ENCODE measurements around the gene ACSS2.

The ACSS2 gene

DNA sequence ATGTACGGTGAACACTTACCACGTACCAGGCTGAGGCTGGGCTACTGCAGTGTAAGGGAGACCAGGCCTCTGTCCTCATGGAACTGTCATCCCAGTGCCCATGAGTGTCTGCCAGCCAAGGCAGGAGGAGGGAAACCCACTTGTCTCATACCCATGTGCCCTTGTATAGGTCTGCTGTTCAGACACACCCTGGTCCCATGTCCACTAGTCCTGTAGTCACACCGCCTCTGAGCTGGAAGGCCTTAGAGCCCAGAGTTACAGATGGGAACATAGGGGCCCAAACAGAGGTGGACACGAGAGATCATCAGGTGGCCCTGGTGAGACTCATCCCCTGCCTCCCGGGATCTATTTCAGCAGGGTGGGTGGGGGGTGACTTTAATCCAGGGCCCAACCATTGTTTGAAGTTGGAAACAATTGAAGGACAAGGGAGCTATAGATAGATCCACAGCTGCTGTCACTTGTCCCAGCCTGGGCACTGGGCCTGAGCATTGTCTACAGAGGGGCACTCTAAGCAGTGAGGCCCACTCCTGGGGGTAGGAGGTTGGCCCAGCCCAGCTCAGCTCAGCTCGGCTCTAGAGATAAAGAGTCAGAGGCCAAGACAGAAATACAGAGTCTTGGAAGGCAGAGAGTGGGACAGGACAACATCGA is 93.9 kb downstream of the ACSS2 start:
- H3K14ac ChIP-seq (ENCODE audit: low read length in 2 of 2), result peak overlapping the region in 1 of 2 experiments; percentile 56
- peak overlapping the region; percentile 53 for H4K91ac ChIP-seq (ENCODE audit: low read length)
- no peak overlapping the region for H3K4me2 ChIP-seq (ENCODE audit: low read length, poor library complexity, severe bottlenecking)
- H2BK15ac ChIP-seq (ENCODE audit: low read depth, poor library complexity, severe bottlenecking), result no peak overlapping the region
- H3K27me3 ChIP-seq (ENCODE audit: control insufficient read depth in 1 of 2, insufficient read depth in 1 of 2, low read length in 2 of 2), result peaks cover 4 to 25% of the 10 kb centered on the region in 2 experiments
- H3K18ac ChIP-seq (ENCODE audit: low read depth in 1 of 2, low read length in 2 of 2), result peak overlapping the region in 1 of 2 experiments; percentile 65
- H2BK120ac ChIP-seq (ENCODE audit: low read depth, low read length), result no peak overlapping the region
- no peak overlapping the region for H2AFZ ChIP-seq (ENCODE audit: low read depth, low read length)
- no peaks in the 10 kb centered on the region for H3K36me3 ChIP-seq (ENCODE audit: control insufficient read depth in 1 of 2, insufficient read depth in 2 of 2, low read depth in 1 of 2, low read length in 2 of 2)
- no peaks in the 10 kb centered on the region for H3K9me3 ChIP-seq (ENCODE audit: control insufficient read depth, low read length)
- no peak overlapping the region for H3K4ac ChIP-seq (ENCODE audit: low read depth in 1 of 2, low read length in 2 of 2)
- no peak for DNase-seq
- no peak overlapping the region for H2AK5ac ChIP-seq (ENCODE audit: low read length, severe bottlenecking)
- peak overlapping the region in 1 of 2 experiments; percentile 41 for H2BK12ac ChIP-seq (ENCODE audit: low read length in 2 of 2)
- no peak overlapping the region for H2BK5ac ChIP-seq (ENCODE audit: low read depth, low read length, poor library complexity, severe bottlenecking)
- no peak overlapping the region for H4K8ac ChIP-seq (ENCODE audit: low read length)
- H3K23ac ChIP-seq (ENCODE audit: low read length in 2 of 2), result no peak overlapping the region
- 91% methylated on average over 7 of the region's 7 CpGs for WGBS
- no peak overlapping the region for H3K4me3 ChIP-seq (ENCODE audit: insufficient read depth in 1 of 2, low read depth in 1 of 2, low read length in 2 of 2)
- H3K27ac ChIP-seq (ENCODE audit: low read length, poor library complexity, severe bottlenecking), result no peak overlapping the region
- H3K4me1 ChIP-seq (ENCODE audit: control insufficient read depth, insufficient read depth, low read depth, low read length), result no peaks in the 10 kb centered on the region
- H3K79me1 ChIP-seq (replicated peaks; ENCODE audit: low read length, poor library complexity, severe bottlenecking), result no peaks in the 10 kb centered on the region
- H3K9ac ChIP-seq (ENCODE audit: low read length), result no peak overlapping the region

DNA sequence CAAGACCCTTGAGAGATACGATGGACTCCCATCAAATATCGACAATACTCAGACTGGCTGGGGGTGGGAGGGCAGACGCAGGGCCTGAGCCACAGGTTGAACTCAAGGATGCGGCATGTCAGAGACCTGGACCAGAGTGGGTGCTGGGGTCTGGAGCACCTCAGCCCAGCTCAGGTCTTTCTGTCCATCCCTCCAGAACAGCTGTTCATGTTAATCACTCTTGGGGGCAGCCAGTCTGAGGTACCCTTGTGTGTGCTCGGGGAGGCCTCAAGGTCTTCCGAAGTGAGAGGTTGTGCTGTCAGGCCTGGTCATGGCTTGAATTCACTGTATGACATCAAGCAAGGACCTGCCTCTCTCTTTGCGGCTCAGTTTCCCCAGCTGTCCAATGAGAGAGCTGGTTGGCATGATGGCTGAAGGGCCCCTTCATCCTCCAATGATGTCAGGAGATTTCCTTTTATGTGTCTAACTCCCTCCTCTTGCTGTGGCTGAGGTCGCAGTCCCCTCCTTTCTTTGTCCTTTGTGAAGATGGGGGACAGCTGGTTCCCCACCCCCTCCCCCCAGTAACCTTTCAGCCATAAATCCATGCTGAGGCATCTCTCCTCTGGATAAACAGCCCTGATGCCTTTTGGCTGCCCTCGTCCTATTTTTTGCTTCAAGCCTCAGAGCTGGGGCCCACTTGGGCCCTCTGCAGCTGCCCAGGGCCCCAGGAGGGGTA is 94.6 kb downstream of the ACSS2 start:
- H3K4ac ChIP-seq (ENCODE audit: low read depth in 1 of 2, low read length in 2 of 2), result no peak overlapping the region
- H3K9ac ChIP-seq (ENCODE audit: low read length), result no peak overlapping the region
- H3K9me3 ChIP-seq (ENCODE audit: control insufficient read depth, low read length), result no peaks in the 10 kb centered on the region
- H3K27me3 ChIP-seq (ENCODE audit: control insufficient read depth in 1 of 2, insufficient read depth in 1 of 2, low read length in 2 of 2), result peaks cover 4 to 25% of the 10 kb centered on the region in 2 experiments
- no peak overlapping the region for H3K4me2 ChIP-seq (ENCODE audit: low read length, poor library complexity, severe bottlenecking)
- no peak overlapping the region for H3K14ac ChIP-seq (ENCODE audit: low read length in 2 of 2)
- H2BK5ac ChIP-seq (ENCODE audit: low read depth, low read length, poor library complexity, severe bottlenecking), result no peak overlapping the region
- H3K79me1 ChIP-seq (replicated peaks; ENCODE audit: low read length, poor library complexity, severe bottlenecking), result no peaks in the 10 kb centered on the region
- no peak overlapping the region for H2BK120ac ChIP-seq (ENCODE audit: low read depth, low read length)
- 93% methylated on average over 9 of the region's 9 CpGs for WGBS
- no peak overlapping the region for H2BK15ac ChIP-seq (ENCODE audit: low read depth, poor library complexity, severe bottlenecking)
- no peak overlapping the region for H3K18ac ChIP-seq (ENCODE audit: low read depth in 1 of 2, low read length in 2 of 2)
- H4K91ac ChIP-seq (ENCODE audit: low read length), result peak overlapping the region; percentile 53
- H3K27ac ChIP-seq (ENCODE audit: low read length, poor library complexity, severe bottlenecking), result no peak overlapping the region
- DNase-seq, result no peak
- H2AFZ ChIP-seq (ENCODE audit: low read depth, low read length), result no peak overlapping the region
- H3K4me1 ChIP-seq (ENCODE audit: control insufficient read depth, insufficient read depth, low read depth, low read length), result no peaks in the 10 kb centered on the region
- H3K36me3 ChIP-seq (ENCODE audit: control insufficient read depth in 1 of 2, insufficient read depth in 2 of 2, low read depth in 1 of 2, low read length in 2 of 2), result no peaks in the 10 kb centered on the region
- no peak overlapping the region for H3K4me3 ChIP-seq (ENCODE audit: insufficient read depth in 1 of 2, low read depth in 1 of 2, low read length in 2 of 2)
- no peak overlapping the region for H2AK5ac ChIP-seq (ENCODE audit: low read length, severe bottlenecking)
- no peak overlapping the region for H3K23ac ChIP-seq (ENCODE audit: low read length in 2 of 2)
- no peak overlapping the region for H2BK12ac ChIP-seq (ENCODE audit: low read length in 2 of 2)
- no peak overlapping the region for H4K8ac ChIP-seq (ENCODE audit: low read length)

GRCh38 chr20:34971561-34972235 is 95.3 kb downstream of the ACSS2 start:
- Histone ChIP-seq H2BK15ac (ENCODE audit: low read depth, poor library complexity, severe bottlenecking) (no peak overlapping the region), H3K23ac (ENCODE audit: low read length in 2 of 2) (no peak overlapping the region), H3K14ac (ENCODE audit: low read length in 2 of 2) (no peak overlapping the region), H3K79me1 (replicated peaks; ENCODE audit: low read length, poor library complexity, severe bottlenecking) (no peaks in the 10 kb centered on the region), H3K4me2 (ENCODE audit: low read length, poor library complexity, severe bottlenecking) (no peak overlapping the region), H3K36me3 (ENCODE audit: control insufficient read depth in 1 of 2, insufficient read depth in 2 of 2, low read depth in 1 of 2, low read length in 2 of 2) (no peaks in the 10 kb centered on the region), H2BK120ac (ENCODE audit: low read depth, low read length) (no peak overlapping the region), H3K4me1 (ENCODE audit: control insufficient read depth, insufficient read depth, low read depth, low read length) (no peaks in the 10 kb centered on the region), H3K4me3 (ENCODE audit: insufficient read depth in 1 of 2, low read depth in 1 of 2, low read length in 2 of 2) (no peak overlapping the region), H3K9ac (ENCODE audit: low read length) (no peak overlapping the region), H3K18ac (ENCODE audit: low read depth in 1 of 2, low read length in 2 of 2) (no peak overlapping the region), H3K9me3 (ENCODE audit: control insufficient read depth, low read length) (no peaks in the 10 kb centered on the region), H3K27me3 (ENCODE audit: control insufficient read depth in 1 of 2, insufficient read depth in 1 of 2, low read length in 2 of 2) (peaks cover 4 to 28% of the 10 kb centered on the region in 2 experiments), H2AFZ (ENCODE audit: low read depth, low read length) (no peak overlapping the region), H4K8ac (ENCODE audit: low read length) (no peak overlapping the region), H2BK12ac (ENCODE audit: low read length in 2 of 2) (no peak overlapping the region), H2BK5ac (ENCODE audit: low read depth, low read length, poor library complexity, severe bottlenecking) (no peak overlapping the region), H4K91ac (ENCODE audit: low read length) (no peak overlapping the region), H3K27ac (ENCODE audit: low read length, poor library complexity, severe bottlenecking) (no peak overlapping the region), H3K4ac (ENCODE audit: low read depth in 1 of 2, low read length in 2 of 2) (no peak overlapping the region), H2AK5ac (ENCODE audit: low read length, severe bottlenecking) (no peak overlapping the region)
- WGBS, result 74% methylated on average over 10 of the region's 10 CpGs
- no peak for DNase-seq

- Histone ChIP-seq H3K27me3 (ENCODE audit: control insufficient read depth in 1 of 2, insufficient read depth in 1 of 2, low read length in 2 of 2) (peaks cover 12 to 42% of the 10 kb centered on the region in 2 experiments), H3K9ac (ENCODE audit: low read length) (no peak overlapping the region), H3K4me1 (ENCODE audit: control insufficient read depth, insufficient read depth, low read depth, low read length) (no peaks in the 10 kb centered on the region), H3K23ac (ENCODE audit: low read length in 2 of 2) (no peak overlapping the region), H2BK5ac (ENCODE audit: low read depth, low read length, poor library complexity, severe bottlenecking) (no peak overlapping the region), H2AK5ac (ENCODE audit: low read length, severe bottlenecking) (no peak overlapping the region), H2AFZ (ENCODE audit: low read depth, low read length) (no peak overlapping the region), H3K79me1 (replicated peaks; ENCODE audit: low read length, poor library complexity, severe bottlenecking) (no peaks in the 10 kb centered on the region), H3K4ac (ENCODE audit: low read depth in 1 of 2, low read length in 2 of 2) (no peak overlapping the region), H4K8ac (ENCODE audit: low read length) (no peak overlapping the region), H3K18ac (ENCODE audit: low read depth in 1 of 2, low read length in 2 of 2) (no peak overlapping the region), H3K27ac (ENCODE audit: low read length, poor library complexity, severe bottlenecking) (no peak overlapping the region), H4K91ac (ENCODE audit: low read length) (no peak overlapping the region), H3K14ac (ENCODE audit: low read length in 2 of 2) (no peak overlapping the region), H2BK15ac (ENCODE audit: low read depth, poor library complexity, severe bottlenecking) (no peak overlapping the region), H2BK12ac (ENCODE audit: low read length in 2 of 2) (no peak overlapping the region), H3K4me2 (ENCODE audit: low read length, poor library complexity, severe bottlenecking) (no peak overlapping the region), H3K4me3 (ENCODE audit: insufficient read depth in 1 of 2, low read depth in 1 of 2, low read length in 2 of 2) (no peak overlapping the region), H3K9me3 (ENCODE audit: control insufficient read depth, low read length) (no peaks in the 10 kb centered on the region), H2BK120ac (ENCODE audit: low read depth, low read length) (no peak overlapping the region), H3K36me3 (ENCODE audit: control insufficient read depth in 1 of 2, insufficient read depth in 2 of 2, low read depth in 1 of 2, low read length in 2 of 2) (no peaks in the 10 kb centered on the region)
- 65% methylated on average over 4 of the region's 4 CpGs for WGBS
- no peak for DNase-seq
Observed at GRCh38 chr20:34974246-34974645, 97.8 kb downstream of the ACSS2 start.
